Mesenchymal stem cell (in vitro differentiated cells and primary cell): ENCODE data around the gene PLVAP.
A peak's percentile ranks its signal among the peaks of the same experiment; 100 is the strongest.

ENCODE experiments used
- DNase-seq: peaks from one replicate; pipeline ENCODE4 v3.0.0-alpha.2; 2013
- H2AFZ ChIP-seq: one replicate; pipeline ENCODE4 v1.6.1; 2013; ENCODE audit warnings: low read depth, mild to moderate bottlenecking, control low read depth, inconsistent platforms, low read length, moderate library complexity
- H2AK5ac ChIP-seq: 2 replicates; pipeline ENCODE4 v1.6.1; 2013; ENCODE audit warnings: low read length, moderate library complexity, mild to moderate bottlenecking, inconsistent platforms; ENCODE audit not compliant: severe bottlenecking
- H2BK120ac ChIP-seq: one replicate; pipeline ENCODE4 v1.6.1; 2013; ENCODE audit warnings: low read depth, mild to moderate bottlenecking, inconsistent platforms, low read length, moderate library complexity
- H2BK12ac ChIP-seq, 2 experiments: one replicate each; pipeline ENCODE4 v1.6.1; 2013; ENCODE audit warnings: inconsistent platforms in 2 of 2, low read length in 2 of 2, mild to moderate bottlenecking in 2 of 2, moderate library complexity in 2 of 2, control low read depth in 1 of 2
- H2BK15ac ChIP-seq: one replicate; pipeline ENCODE4 v1.6.1; 2013; ENCODE audit warnings: mild to moderate bottlenecking, low read depth, inconsistent platforms; ENCODE audit not compliant: poor library complexity, severe bottlenecking
- H2BK5ac ChIP-seq: 2 replicates; pipeline ENCODE4 v1.6.1; 2013; ENCODE audit warnings: low read depth, mild to moderate bottlenecking, low read length, control low read depth, inconsistent platforms; ENCODE audit not compliant: poor library complexity, severe bottlenecking
- H3K14ac ChIP-seq, 2 experiments: one replicate each; pipeline ENCODE4 v1.6.1; 2013; ENCODE audit warnings: inconsistent platforms in 2 of 2, low read length in 2 of 2, control low read depth in 1 of 2, mild to moderate bottlenecking in 1 of 2, moderate library complexity in 1 of 2
- H3K18ac ChIP-seq, 2 experiments: one replicate each; pipeline ENCODE4 v1.6.1; 2013; ENCODE audit warnings: inconsistent platforms in 2 of 2, low read length in 2 of 2, control low read depth in 1 of 2, low read depth in 1 of 2, mild to moderate bottlenecking in 1 of 2
- H3K23ac ChIP-seq, 2 experiments: one replicate each; pipeline ENCODE4 v1.6.1; 2013; ENCODE audit warnings: inconsistent platforms in 2 of 2, low read length in 2 of 2, mild to moderate bottlenecking in 2 of 2, moderate library complexity in 2 of 2, control low read depth in 1 of 2
- H3K27ac ChIP-seq: 2 replicates; pipeline ENCODE4 v1.5.1; 2013; ENCODE audit warnings: mild to moderate bottlenecking, moderate library complexity, low read length, control low read depth, inconsistent platforms; ENCODE audit not compliant: poor library complexity, severe bottlenecking
- H3K27me3 ChIP-seq, 2 experiments: 2 replicates each; pipeline versions ENCODE4 v1.6.1 to v1.7.0; 2013; ENCODE audit warnings: low read length in 2 of 2, mild to moderate bottlenecking in 2 of 2, moderate library complexity in 2 of 2, control low read depth in 1 of 2, inconsistent platforms in 1 of 2; ENCODE audit not compliant: control insufficient read depth in 1 of 2, insufficient read depth in 1 of 2
- H3K36me3 ChIP-seq, 2 experiments: 2 replicates each; pipeline versions ENCODE4 v1.6.1 to v1.7.0; 2013; ENCODE audit warnings: low read length in 2 of 2, control low read depth in 1 of 2, inconsistent platforms in 1 of 2, low read depth in 1 of 2, mild to moderate bottlenecking in 1 of 2; ENCODE audit not compliant: insufficient read depth in 2 of 2, control insufficient read depth in 1 of 2
- H3K4ac ChIP-seq, 2 experiments: one replicate each; pipeline ENCODE4 v1.6.1; 2013; ENCODE audit warnings: inconsistent platforms in 2 of 2, low read length in 2 of 2, mild to moderate bottlenecking in 2 of 2, moderate library complexity in 2 of 2, control low read depth in 1 of 2, low read depth in 1 of 2
- H3K4me1 ChIP-seq: 2 replicates; pipeline ENCODE4 v1.6.1; 2013; ENCODE audit warnings: low read depth, low read length, control low read depth; ENCODE audit not compliant: control insufficient read depth, insufficient read depth
- H3K4me2 ChIP-seq: 2 replicates; pipeline ENCODE4 v1.6.1; 2013; ENCODE audit warnings: low read length, mild to moderate bottlenecking, inconsistent platforms; ENCODE audit not compliant: poor library complexity, severe bottlenecking
- H3K4me3 ChIP-seq, 2 experiments: 2 replicates each; pipeline versions ENCODE4 v1.5.1 to v1.7.0; 2013; ENCODE audit warnings: low read length in 2 of 2, mild to moderate bottlenecking in 2 of 2, control low read depth in 1 of 2, low read depth in 1 of 2; ENCODE audit not compliant: insufficient read depth in 1 of 2
- H3K79me1 ChIP-seq: replicated peaks from 2 replicates; pipeline ENCODE4 v1.6.1; 2013; ENCODE audit warnings: mild to moderate bottlenecking, control low read depth, low read length, inconsistent platforms; ENCODE audit not compliant: poor library complexity, severe bottlenecking
- H3K9ac ChIP-seq: 2 replicates; pipeline ENCODE4 v1.7.0; 2013; ENCODE audit warnings: mild to moderate bottlenecking, low read length, moderate library complexity
- H3K9me3 ChIP-seq: 2 replicates; pipeline ENCODE4 v1.7.0; 2013; ENCODE audit warnings: mild to moderate bottlenecking, low read length; ENCODE audit not compliant: control insufficient read depth
- H4K8ac ChIP-seq: one replicate; pipeline ENCODE4 v1.6.1; 2013; ENCODE audit warnings: inconsistent platforms, mild to moderate bottlenecking, low read length, moderate library complexity
- H4K91ac ChIP-seq: one replicate; pipeline ENCODE4 v1.6.1; 2013; ENCODE audit warnings: mild to moderate bottlenecking, low read length, inconsistent platforms
- WGBS: methylation state at CpG from one replicate; pipeline ENCODE4 v1.1.7; 2013; ENCODE audit warnings: mixed read lengths; 5-methylcytosine and 5-hydroxymethylcytosine counted together

The PLVAP gene

GRCh38 chr19:17404621-17405249 is 27.6 kb upstream of the PLVAP start:
- Histone ChIP-seq H3K4ac (peak overlapping the region; percentile 65 to 85), H2AK5ac (no peak overlapping the region), H4K8ac (peak overlapping the region; percentile 66), H4K91ac (peak overlapping the region; percentile 81), H3K4me3 (peak overlapping the region in 1 of 2 experiments; percentile 59), H3K36me3 (no peaks in the 10 kb centered on the region), H3K4me2 (no peak overlapping the region), H2BK12ac (peak overlapping the region; percentile 92 to 99), H3K4me1 (peaks cover 15% of the 10 kb centered on the region), H3K9ac (peak overlapping the region; percentile 24), H2BK120ac (peak overlapping the region; percentile 77), H3K14ac (peak overlapping the region in 1 of 2 experiments; percentile 95), H3K27ac (no peak overlapping the region), H2AFZ (no peak overlapping the region), H2BK5ac (no peak overlapping the region), H3K23ac (no peak overlapping the region), H2BK15ac (peak overlapping the region; percentile 46), H3K79me1 (no peaks in the 10 kb centered on the region), H3K18ac (peak overlapping the region; percentile 94 to 96), H3K9me3 (no peaks in the 10 kb centered on the region), H3K27me3 (peaks cover 6 to 15% of the 10 kb centered on the region in 2 experiments)
- 94% methylated on average over 7 of the region's 7 CpGs for WGBS
- DNase-seq: no peak

GRCh38 chr19:17404015-17404414 is 26.9 kb upstream of the PLVAP start:
- Histone ChIP-seq H3K79me1 (no peaks in the 10 kb centered on the region), H3K9ac (no peak overlapping the region), H3K4me2 (no peak overlapping the region), H3K4me3 (peak overlapping the region in 1 of 2 experiments; percentile 59), H3K23ac (no peak overlapping the region), H2BK120ac (peak overlapping the region; percentile 81), H3K4ac (peak overlapping the region in 1 of 2 experiments; percentile 45), H2AFZ (no peak overlapping the region), H2AK5ac (no peak overlapping the region), H3K9me3 (no peaks in the 10 kb centered on the region), H4K8ac (peak overlapping the region; percentile 27), H3K14ac (no peak overlapping the region), H3K18ac (peak overlapping the region; percentile 71 to 75), H3K4me1 (peaks cover 15% of the 10 kb centered on the region), H2BK5ac (no peak overlapping the region), H3K27ac (no peak overlapping the region), H2BK12ac (peak overlapping the region in 1 of 2 experiments; percentile 71), H4K91ac (peak overlapping the region; percentile 61), H3K36me3 (no peaks in the 10 kb centered on the region), H2BK15ac (peak overlapping the region; percentile 46), H3K27me3 (peaks cover 6 to 15% of the 10 kb centered on the region in 2 experiments)
- DNase-seq: no peak
- WGBS: 71% methylated on average over 3 of the region's 6 CpGs

GRCh38 chr19:17402982-17403855 is 26.1 kb upstream of the PLVAP start:
- H3K36me3 ChIP-seq: no peaks in the 10 kb centered on the region
- peaks cover 15% of the 10 kb centered on the region for H3K4me1 ChIP-seq
- H3K79me1 ChIP-seq: no peaks in the 10 kb centered on the region
- H3K9ac ChIP-seq: no peak overlapping the region
- H4K8ac ChIP-seq: peak overlapping the region; percentile 71
- no peak overlapping the region for H3K27ac ChIP-seq
- H3K14ac ChIP-seq: peak overlapping the region in 1 of 2 experiments; percentile 38
- H2BK15ac ChIP-seq: peak overlapping the region; percentile 63
- no peaks in the 10 kb centered on the region for H3K9me3 ChIP-seq
- H3K4ac ChIP-seq: no peak overlapping the region
- no peak overlapping the region for H2BK5ac ChIP-seq
- H2BK120ac ChIP-seq: peak overlapping the region; percentile 81
- H3K4me3 ChIP-seq: no peak overlapping the region
- no peak overlapping the region for H3K23ac ChIP-seq
- WGBS: 26% methylated on average over 33 of the region's 36 CpGs
- no peak overlapping the region for H2AK5ac ChIP-seq
- H4K91ac ChIP-seq: no peak overlapping the region
- peak overlapping the region in 1 of 2 experiments; percentile 32 for H2BK12ac ChIP-seq
- H3K18ac ChIP-seq: peak overlapping the region; percentile 71 to 78
- no peak overlapping the region for H3K4me2 ChIP-seq
- peak; percentile 62 for DNase-seq
- H2AFZ ChIP-seq: no peak overlapping the region
- peaks cover 6 to 15% of the 10 kb centered on the region in 2 experiments for H3K27me3 ChIP-seq

GRCh38 chr19:17401628-17402027 is 24.5 kb upstream of the PLVAP start:
- no peaks in the 10 kb centered on the region for H3K36me3 ChIP-seq
- DNase-seq: no peak
- WGBS: 96% methylated on average over 6 of the region's 6 CpGs
- H3K27ac ChIP-seq: no peak overlapping the region
- H4K8ac ChIP-seq: no peak overlapping the region
- no peak overlapping the region for H3K4me3 ChIP-seq
- H3K4ac ChIP-seq: no peak overlapping the region
- H4K91ac ChIP-seq: no peak overlapping the region
- H2AK5ac ChIP-seq: no peak overlapping the region
- H3K27me3 ChIP-seq: peaks cover 6 to 15% of the 10 kb centered on the region in 2 experiments
- no peak overlapping the region for H2BK15ac ChIP-seq
- H2BK5ac ChIP-seq: no peak overlapping the region
- no peak overlapping the region for H2BK12ac ChIP-seq
- no peak overlapping the region for H3K9ac ChIP-seq
- no peak overlapping the region for H3K14ac ChIP-seq
- H3K79me1 ChIP-seq: no peaks in the 10 kb centered on the region
- no peaks in the 10 kb centered on the region for H3K9me3 ChIP-seq
- no peak overlapping the region for H3K23ac ChIP-seq
- H3K18ac ChIP-seq: no peak overlapping the region
- H3K4me2 ChIP-seq: no peak overlapping the region
- no peak overlapping the region for H2BK120ac ChIP-seq
- peaks cover 15% of the 10 kb centered on the region for H3K4me1 ChIP-seq
- no peak overlapping the region for H2AFZ ChIP-seq
